Smooth muscle cell (in vitro differentiated cells): Measurements from ENCODE around the gene ZNF778. TPM values are rescaled to one million over a fixed set of nuclear protein-coding genes. Genes with fewer than 3 reads are reported as not detected.

Experiments
- DNase-seq: peaks from one replicate; lab custom pipeline; 2025; ENCODE audit not compliant: unreplicated experiment; lab: John Stamatoyannopoulos, UW
- H2AFZ ChIP-seq: fragments of 200-600 bp; sonication (generic); 2 replicates; pipeline ENCODE4 v1.6.0; 2016; ENCODE audit warnings: antibody characterized with exemption, low read depth, mild to moderate bottlenecking
- H3F3A ChIP-seq: fragments of 200-600 bp; sonication (generic); 2 replicates; pipeline ENCODE4 v1.6.0; 2017; ENCODE audit warnings: antibody characterized with exemption, low read depth
- H3K27ac ChIP-seq: fragments of 200-600 bp; sonication (generic); 2 replicates; pipeline ENCODE4 v1.5.1; 2016; ENCODE audit warnings: low read depth, mild to moderate bottlenecking
- H3K27me3 ChIP-seq: fragments of 200-600 bp; sonication (generic); 2 replicates; pipeline ENCODE4 v1.6.1; 2016; ENCODE audit warnings: low read depth, mild to moderate bottlenecking
- H3K36me3 ChIP-seq: fragments of 200-600 bp; sonication (generic); 2 replicates; pipeline ENCODE4 v1.5.1; 2016; ENCODE audit warnings: low read depth
- H3K4me1 ChIP-seq: fragments of 200-600 bp; sonication (generic); 2 replicates; pipeline ENCODE4 v1.5.1; 2016; ENCODE audit warnings: low read depth
- H3K4me2 ChIP-seq: fragments of 200-600 bp; sonication (generic); 2 replicates; pipeline ENCODE4 v1.6.0; 2016; ENCODE audit warnings: mild to moderate bottlenecking
- H3K4me3 ChIP-seq: fragments of 200-600 bp; sonication (generic); 2 replicates; pipeline ENCODE4 v1.5.1; 2016; ENCODE audit warnings: mild to moderate bottlenecking
- H3K79me2 ChIP-seq: fragments of 200-600 bp; sonication (generic); 2 replicates; pipeline ENCODE4 v1.6.0; 2016; ENCODE audit warnings: low read depth, mild to moderate bottlenecking
- H3K9ac ChIP-seq: fragments of 200-600 bp; sonication (generic); 2 replicates; pipeline ENCODE4 v1.6.0; 2016; ENCODE audit warnings: low read depth
- H3K9me3 ChIP-seq: fragments of 200-600 bp; sonication (generic); replicated peaks from 2 replicates; pipeline ENCODE4 v1.5.1; 2016; ENCODE audit warnings: low read depth
- H4K20me1 ChIP-seq: fragments of 200-600 bp; sonication (generic); 2 replicates; pipeline ENCODE4 v1.6.0; 2016; ENCODE audit warnings: low read depth
- CTCF ChIP-seq: fragments of 200-600 bp; sonication (generic); IDR thresholded peaks from 2 replicates; pipeline ENCODE4 v1.5.1; 2017; ENCODE audit warnings: borderline replicate concordance, mild to moderate bottlenecking, antibody characterized with exemption; ENCODE audit not compliant: insufficient read depth, poor library complexity, severe bottlenecking
- WGBS: methylation state at CpG from one replicate; pipeline ENCODE4 v1.1.7; 2016; ENCODE audit warnings: low lambda C conversion rate; 5-methylcytosine and 5-hydroxymethylcytosine counted together
- polyA plus RNA-seq: library from polyadenylated mRNA; unstranded; fragments of >200 nt; fragmentation: Nextera tagmentation; extraction: Ambion mirVana; gene quantifications from 2 replicates; pipeline ENCODE4 v1.2.1, GENCODE V29; 2016
- total RNA-seq: library from RNA; depleted of rRNA; stranded (reverse); fragments of >200 nt; gene quantifications from 2 replicates; pipeline ENCODE4 v1.2.3, GENCODE V29; 2014

The ZNF778 gene
- total and polyA plus RNA-seq, 2 experiments from 2014 or later: 3.0 to 6.2 TPM

DNA sequence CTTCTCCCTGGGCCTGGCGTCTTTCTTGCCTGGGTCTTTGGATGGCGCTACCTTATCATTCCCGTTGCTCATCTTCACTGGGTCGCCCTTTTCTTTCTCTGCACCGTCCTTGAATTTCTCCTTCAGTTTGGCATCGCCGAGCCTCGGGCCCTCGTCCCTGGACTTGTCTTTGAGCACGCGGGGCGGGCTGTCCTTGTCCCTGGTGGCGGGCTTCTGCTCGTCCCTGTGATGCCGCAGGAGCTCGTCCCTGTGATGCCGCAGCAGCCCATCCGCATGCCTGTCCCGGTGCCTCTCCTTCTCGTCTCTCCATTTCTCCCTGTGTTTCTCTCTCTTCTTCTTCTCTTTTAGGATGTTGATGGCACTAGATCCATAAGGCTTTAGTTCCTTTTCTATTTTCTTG lies 64.3 kb downstream of the ZNF778 start:
- Histone ChIP-seq H3F3A (no peaks in the 10 kb centered on the region), H2AFZ (no peak overlapping the region)

DNA sequence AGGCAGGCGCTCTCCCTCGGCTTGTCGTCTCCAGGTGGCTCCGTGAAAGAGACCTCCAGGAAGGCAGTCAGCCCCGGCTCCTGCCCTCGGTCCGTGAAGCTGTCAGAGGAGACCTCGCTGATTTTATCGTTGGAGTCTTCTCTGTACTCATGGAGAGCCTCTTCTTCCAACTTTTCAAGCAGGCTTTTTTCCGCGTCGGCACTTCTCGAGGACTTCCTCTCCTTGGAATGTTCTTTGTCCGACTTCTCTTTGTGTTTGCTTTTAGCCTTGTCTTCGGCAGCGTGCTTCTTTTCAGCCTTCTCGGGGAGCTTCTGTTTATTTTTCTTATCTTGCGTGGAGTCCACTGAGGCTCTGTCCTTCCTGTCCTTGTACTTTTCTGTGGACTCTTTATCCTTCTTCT lies 65.0 kb downstream of the ZNF778 start:
- Histone ChIP-seq H3F3A (no peaks in the 10 kb centered on the region), H3K4me1 (no peaks in the 10 kb centered on the region), H3K4me3 (no peak overlapping the region), H2AFZ (no peak overlapping the region), H4K20me1 (peaks cover 16% of the 10 kb centered on the region), H3K36me3 (peaks cover 5% of the 10 kb centered on the region), H3K79me2 (no peaks in the 10 kb centered on the region), H3K9me3 (no peaks in the 10 kb centered on the region), H3K27me3 (no peaks in the 10 kb centered on the region), H3K4me2 (no peak overlapping the region), H3K27ac (no peak overlapping the region), H3K9ac (no peak overlapping the region)
- no peak for TF ChIP-seq CTCF
- 95% methylated on average over 18 of the region's 18 CpGs for WGBS
- no peak for DNase-seq

More for the DNA sequence above, 64.3 kb downstream of the ZNF778 start:
- WGBS: 96% methylated on average over 20 of the region's 20 CpGs
- peaks cover 5% of the 10 kb centered on the region for H3K36me3 ChIP-seq
- H4K20me1 ChIP-seq: peaks cover 20% of the 10 kb centered on the region
- H3K4me1 ChIP-seq: no peaks in the 10 kb centered on the region
- no peak for DNase-seq
- no peaks in the 10 kb centered on the region for H3K79me2 ChIP-seq
- no peaks in the 10 kb centered on the region for H3K9me3 ChIP-seq
- H3K4me2 ChIP-seq: no peak overlapping the region
- H3K4me3 ChIP-seq: no peak overlapping the region
- H3K27ac ChIP-seq: no peak overlapping the region
- H3K9ac ChIP-seq: no peak overlapping the region
- TF ChIP-seq CTCF: no peak
- H3K27me3 ChIP-seq: no peaks in the 10 kb centered on the region

DNA sequence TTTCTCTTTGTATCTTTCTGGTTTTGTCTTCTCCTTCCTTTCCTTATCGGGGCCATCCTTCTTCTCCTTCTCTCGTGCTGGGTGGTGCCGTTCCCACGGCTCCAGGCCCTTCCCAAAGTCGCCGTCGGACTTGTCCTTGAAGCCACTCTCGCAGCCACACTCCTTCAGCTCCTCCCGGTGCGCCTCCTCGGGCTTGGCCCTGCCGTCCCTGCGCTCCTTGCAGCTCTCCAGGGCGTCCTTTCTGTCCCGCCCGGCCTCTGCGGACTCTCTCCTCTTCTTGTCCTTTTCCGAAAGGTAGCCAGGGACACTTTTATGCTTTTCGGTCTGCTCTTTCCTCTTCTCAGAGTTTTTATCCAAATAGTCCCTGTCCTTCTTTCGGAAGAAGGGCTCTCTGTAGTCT lies 65.9 kb downstream of the ZNF778 start:
- Histone ChIP-seq H3K79me2 (no peaks in the 10 kb centered on the region), H3K4me3 (no peak overlapping the region), H3K27me3 (no peaks in the 10 kb centered on the region), H3K4me2 (no peak overlapping the region), H3K9me3 (no peaks in the 10 kb centered on the region), H2AFZ (no peak overlapping the region), H4K20me1 (peaks cover 12% of the 10 kb centered on the region), H3K27ac (no peak overlapping the region), H3F3A (no peaks in the 10 kb centered on the region), H3K36me3 (peaks cover 5% of the 10 kb centered on the region), H3K9ac (no peak overlapping the region), H3K4me1 (no peaks in the 10 kb centered on the region)
- TF ChIP-seq CTCF: no peak
- DNase-seq: no peak
- WGBS: 88% methylated on average over 20 of the region's 20 CpGs

GRCh38 chr16:89285381-89285780 lies 67.9 kb downstream of the ZNF778 start:
- H3K4me1 ChIP-seq: no peaks in the 10 kb centered on the region
- peaks cover 24% of the 10 kb centered on the region for H4K20me1 ChIP-seq
- no peak for DNase-seq
- no peak overlapping the region for H3K4me3 ChIP-seq
- no peaks in the 10 kb centered on the region for H3F3A ChIP-seq
- H3K79me2 ChIP-seq: peaks cover 5% of the 10 kb centered on the region
- no peaks in the 10 kb centered on the region for H3K27me3 ChIP-seq
- H3K36me3 ChIP-seq: peaks cover 5% of the 10 kb centered on the region
- no peaks in the 10 kb centered on the region for H3K9me3 ChIP-seq
- no peak overlapping the region for H2AFZ ChIP-seq
- H3K27ac ChIP-seq: no peak overlapping the region
- no peak for TF ChIP-seq CTCF
- WGBS: 97% methylated on average over 17 of the region's 17 CpGs
- H3K9ac ChIP-seq: no peak overlapping the region
- no peak overlapping the region for H3K4me2 ChIP-seq
